PC-9 (cell line): Measurements from ENCODE around the gene LRSAM1. TPM values are rescaled to one million over a fixed set of nuclear protein-coding genes. Genes with fewer than 3 reads are reported as not detected.
"Not testable (repeated sequence)": the region's sequence is repeated elsewhere in the genome, so short reads cannot be mapped to it uniquely, and the experiment has no call there.

Source experiments
- BruUV-seq: library from RNA; stranded (reverse); fragments of 400-500 nt; replicated peaks from 2 replicates; lab custom pipeline; 2021; lab: Mats Ljungman, UMichigan
- CTCF ChIA-PET: fragments of 300-600 bp; sonication (Branson Sonifier 250); formaldehyde crosslinking; loops from one replicate; lab custom pipeline; 2022; ENCODE audit warnings: antibody characterized with exemption; lab: Charles Lee
- POLR2A ChIA-PET: fragments of 300-600 bp; sonication (Branson Sonifier 250); formaldehyde crosslinking; loops from one replicate; lab custom pipeline; 2022; ENCODE audit warnings: antibody characterized with exemption; ENCODE audit not compliant: unreplicated experiment; lab: Charles Lee
- DNase-seq, 2 experiments: peaks; one replicate each; pipeline versions ENCODE4 v3.0.0 to v3.0.0-alpha.2; 2015 to 2022; ENCODE audit warnings: mixed read lengths in 1 of 2
- H2AFZ ChIP-seq: fragments of 200-600 bp; sonication (generic); 2 replicates; pipeline ENCODE4 v1.8.1; 2017; ENCODE audit warnings: antibody characterized with exemption
- H3F3A ChIP-seq: fragments of 200-600 bp; sonication (generic); 2 replicates; pipeline ENCODE4 v1.8.1; 2017; ENCODE audit warnings: antibody characterized with exemption, mild to moderate bottlenecking, low read depth; ENCODE audit not compliant: insufficient read depth
- H3K27ac ChIP-seq: fragments of 200-600 bp; sonication (generic); 2 replicates; pipeline ENCODE4 v1.6.1; 2016; ENCODE audit warnings: mixed run types
- H3K27me3 ChIP-seq: fragments of 200-600 bp; sonication (generic); 2 replicates; pipeline ENCODE4 v1.6.1; 2016; ENCODE audit warnings: low read depth, mixed run types; ENCODE audit not compliant: insufficient read depth
- H3K36me3 ChIP-seq: fragments of 200-600 bp; sonication (generic); 2 replicates; pipeline ENCODE4 v1.6.1; 2016; ENCODE audit warnings: low read depth, mixed run types
- H3K4me1 ChIP-seq: fragments of 200-600 bp; sonication (generic); replicated peaks from 2 replicates; pipeline ENCODE4 v1.6.1; 2016; ENCODE audit warnings: mixed run types; ENCODE audit not compliant: insufficient read depth
- H3K4me2 ChIP-seq: fragments of 200-600 bp; sonication (generic); 2 replicates; pipeline ENCODE4 v1.6.1; 2017; ENCODE audit warnings: mixed run types
- H3K4me3 ChIP-seq: fragments of 200-600 bp; sonication (generic); 2 replicates; pipeline ENCODE4 v1.6.1; 2016; ENCODE audit warnings: mixed run types
- H3K79me2 ChIP-seq: fragments of 200-600 bp; sonication (generic); 2 replicates; pipeline ENCODE4 v1.6.1; 2017; ENCODE audit warnings: low read depth, mixed run types
- H3K9me2 ChIP-seq: fragments of 200-600 bp; sonication (generic); 2 replicates; pipeline ENCODE4 v1.8.1; 2017; ENCODE audit warnings: mild to moderate bottlenecking; ENCODE audit not compliant: insufficient read depth
- H3K9me3 ChIP-seq: fragments of 200-600 bp; sonication (generic); 2 replicates; pipeline ENCODE4 v1.8.1; 2016; ENCODE audit warnings: low read depth; ENCODE audit not compliant: insufficient read depth
- H4K20me1 ChIP-seq: fragments of 200-600 bp; sonication (generic); 2 replicates; pipeline ENCODE4 v1.8.1; 2017; ENCODE audit not compliant: insufficient read depth
- CTCF ChIP-seq: fragments of 200-600 bp; sonication (generic); conservative IDR thresholded peaks from 2 replicates; pipeline ENCODE4 v1.6.1; 2017; ENCODE audit warnings: mixed run types, antibody characterized with exemption, mild to moderate bottlenecking, moderate library complexity
- EZH2 ChIP-seq: fragments of 200-600 bp; sonication (generic); IDR thresholded peaks from 2 replicates; pipeline ENCODE4 v1.8.0; 2017; ENCODE audit warnings: antibody characterized with exemption, low read depth
- intact Hi-C: fragments of 100-400 bp; cut with micrococcal nuclease; formaldehyde crosslinking; loops from one replicate; pipeline ENCODE4 v1.10.0; 2022; ENCODE audit not compliant: unreplicated experiment
- total RNA-seq: library from RNA; stranded (reverse); gene quantifications from 2 replicates; pipeline ENCODE4 v1.2.3, GENCODE V29; 2021

Gene LRSAM1
- total RNA-seq, 1 experiment from 2014 or later: 44.0 TPM

- POLR2A ChIA-PET: interaction anchor here (0.6 kb wide), 1 partner anchor 10 kb away, joined by 3 read pairs; no protein-coding TSS in a partner anchor
- CTCF ChIA-PET: no interaction called here
- intact Hi-C loops: loop anchor here (10.0 kb wide), 1 partner anchor 514 kb away; no protein-coding TSS in a partner anchor
These were observed 7.6 kb downstream of the LRSAM1 start for GRCh38 chr9:127458921-127459320.

GRCh38 chr9:127463382-127463781, 12.1 kb downstream of the LRSAM1 start:
- Histone ChIP-seq H4K20me1 (no peaks in the 10 kb centered on the region), H3K4me3 (no peak overlapping the region), H3K79me2 (no peaks in the 10 kb centered on the region), H2AFZ (no peak overlapping the region), H3F3A (no peaks in the 10 kb centered on the region), H3K27me3 (no peaks in the 10 kb centered on the region), H3K4me1 (no peaks in the 10 kb centered on the region), H3K4me2 (no peak overlapping the region), H3K36me3 (peaks cover 2% of the 10 kb centered on the region; the same call in 1 of the 2 replicates), H3K27ac (no peak overlapping the region), H3K9me3 (no peaks in the 10 kb centered on the region), H3K9me2 (no peaks in the 10 kb centered on the region)
- TF ChIP-seq EZH2: no peak
- no peak for TF ChIP-seq CTCF
- BruUV-seq: no TSS peak
- ChIA-PET CTCF (no interaction called here), POLR2A (no interaction called here)
- no peak for DNase-seq
- intact Hi-C loops: no loop called here

More at GRCh38 chr9:127458921-127459320, 7.6 kb downstream of the LRSAM1 start:
- no peak overlapping the region for H3K4me2 ChIP-seq
- no peak for DNase-seq
- no peak overlapping the region for H3K4me3 ChIP-seq
- H3K9me2 ChIP-seq: no peaks in the 10 kb centered on the region
- H3K79me2 ChIP-seq: no peaks in the 10 kb centered on the region
- H4K20me1 ChIP-seq: no peaks in the 10 kb centered on the region
- H3K4me1 ChIP-seq: no peaks in the 10 kb centered on the region
- H3K9me3 ChIP-seq: no peaks in the 10 kb centered on the region
- H3K27me3 ChIP-seq: no peaks in the 10 kb centered on the region
- H2AFZ ChIP-seq: no peak overlapping the region
- no peaks in the 10 kb centered on the region for H3F3A ChIP-seq
- no peak overlapping the region for H3K27ac ChIP-seq
- TF ChIP-seq CTCF: no peak
- no peak for TF ChIP-seq EZH2
- 0 out of 2 replicates have a peak, but pooled peaks cover 7% of the 10 kb centered on the region for H3K36me3 ChIP-seq
- BruUV-seq: no TSS peak

GRCh38 chr9:127463911-127464310, 12.6 kb downstream of the LRSAM1 start:
- no peak overlapping the region for H3K4me3 ChIP-seq
- H3K9me2 ChIP-seq: no peaks in the 10 kb centered on the region
- no peak overlapping the region for H3K4me2 ChIP-seq
- TF ChIP-seq EZH2 (no peak), CTCF (no peak)
- H3K9me3 ChIP-seq: no peaks in the 10 kb centered on the region
- H4K20me1 ChIP-seq: no peaks in the 10 kb centered on the region
- peaks cover 4% of the 10 kb centered on the region; the same call in 1 of the 2 replicates for H3K36me3 ChIP-seq
- H3K27me3 ChIP-seq: no peaks in the 10 kb centered on the region
- H3K4me1 ChIP-seq: no peaks in the 10 kb centered on the region
- intact Hi-C loops: no loop called here
- H3K27ac ChIP-seq: no peak overlapping the region
- ChIA-PET CTCF (no interaction called here), POLR2A (interaction anchor here (0.7 kb wide), 1 partner anchor 479 kb away, joined by 4 read pairs; no protein-coding TSS in a partner anchor)
- no peak for DNase-seq
- H3F3A ChIP-seq: no peaks in the 10 kb centered on the region
- no TSS peak for BruUV-seq
- no peak overlapping the region for H2AFZ ChIP-seq
- no peaks in the 10 kb centered on the region for H3K79me2 ChIP-seq

DNA sequence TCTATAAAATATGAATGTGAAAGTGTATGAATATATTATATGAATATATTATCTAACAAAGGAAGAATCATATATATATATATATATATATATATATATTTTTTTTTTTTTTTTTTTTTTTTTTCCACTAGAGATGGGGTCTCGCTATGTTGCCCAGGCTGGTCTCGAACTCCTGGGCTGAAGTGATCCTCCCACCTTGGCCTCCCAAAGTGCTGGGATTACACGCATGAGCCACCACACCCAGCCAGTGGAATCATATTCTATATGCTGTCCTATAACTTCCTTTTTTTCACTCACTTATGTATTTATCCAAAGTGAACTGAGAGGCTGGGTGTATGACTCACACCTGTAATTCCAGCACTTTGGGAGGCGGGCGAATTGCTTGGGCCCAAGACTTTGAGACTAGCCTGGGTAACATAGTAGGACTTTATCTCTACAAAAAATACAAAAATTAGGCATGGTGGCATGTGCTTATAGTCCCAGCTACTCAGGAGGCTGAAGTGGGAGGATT, 15.2 kb downstream of the LRSAM1 start:
- H3K9me2 ChIP-seq, H2AFZ ChIP-seq, H3K4me2 ChIP-seq, H3K27me3 ChIP-seq, H3K27ac ChIP-seq, H3K36me3 ChIP-seq, H4K20me1 ChIP-seq, DNase-seq, BruUV-seq, H3K79me2 ChIP-seq, POLR2A ChIA-PET, H3K4me3 ChIP-seq, CTCF ChIA-PET, H3K4me1 ChIP-seq, H3K9me3 ChIP-seq, H3F3A ChIP-seq, intact Hi-C loops: not testable (repeated sequence)
